GM18499 (cell line): ENCODE results near the gene GXYLT1.
A peak's percentile ranks its signal among the peaks of the same experiment; 100 is the strongest.
"Not testable (repeated sequence)": the region's sequence is repeated elsewhere in the genome, so short reads cannot be mapped to it uniquely, and the experiment has no call there.

Source experiments
- ATAC-seq: cut with Tn5 transposase; IDR thresholded peaks from one replicate; pipeline ENCODE4 v1.9.1; 2021; ENCODE audit warnings: moderate number of reproducible peaks; ENCODE audit not compliant: insufficient read depth, unreplicated experiment

GXYLT1 gene, protein sequence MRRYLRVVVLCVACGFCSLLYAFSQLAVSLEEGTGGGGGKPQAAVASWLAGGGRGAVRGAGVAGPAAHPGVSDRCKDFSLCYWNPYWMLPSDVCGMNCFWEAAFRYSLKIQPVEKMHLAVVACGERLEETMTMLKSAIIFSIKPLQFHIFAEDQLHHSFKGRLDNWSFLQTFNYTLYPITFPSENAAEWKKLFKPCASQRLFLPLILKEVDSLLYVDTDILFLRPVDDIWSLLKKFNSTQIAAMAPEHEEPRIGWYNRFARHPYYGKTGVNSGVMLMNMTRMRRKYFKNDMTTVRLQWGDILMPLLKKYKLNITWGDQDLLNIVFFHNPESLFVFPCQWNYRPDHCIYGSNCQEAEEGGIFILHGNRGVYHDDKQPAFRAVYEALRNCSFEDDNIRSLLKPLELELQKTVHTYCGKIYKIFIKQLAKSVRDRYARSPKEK

DNA sequence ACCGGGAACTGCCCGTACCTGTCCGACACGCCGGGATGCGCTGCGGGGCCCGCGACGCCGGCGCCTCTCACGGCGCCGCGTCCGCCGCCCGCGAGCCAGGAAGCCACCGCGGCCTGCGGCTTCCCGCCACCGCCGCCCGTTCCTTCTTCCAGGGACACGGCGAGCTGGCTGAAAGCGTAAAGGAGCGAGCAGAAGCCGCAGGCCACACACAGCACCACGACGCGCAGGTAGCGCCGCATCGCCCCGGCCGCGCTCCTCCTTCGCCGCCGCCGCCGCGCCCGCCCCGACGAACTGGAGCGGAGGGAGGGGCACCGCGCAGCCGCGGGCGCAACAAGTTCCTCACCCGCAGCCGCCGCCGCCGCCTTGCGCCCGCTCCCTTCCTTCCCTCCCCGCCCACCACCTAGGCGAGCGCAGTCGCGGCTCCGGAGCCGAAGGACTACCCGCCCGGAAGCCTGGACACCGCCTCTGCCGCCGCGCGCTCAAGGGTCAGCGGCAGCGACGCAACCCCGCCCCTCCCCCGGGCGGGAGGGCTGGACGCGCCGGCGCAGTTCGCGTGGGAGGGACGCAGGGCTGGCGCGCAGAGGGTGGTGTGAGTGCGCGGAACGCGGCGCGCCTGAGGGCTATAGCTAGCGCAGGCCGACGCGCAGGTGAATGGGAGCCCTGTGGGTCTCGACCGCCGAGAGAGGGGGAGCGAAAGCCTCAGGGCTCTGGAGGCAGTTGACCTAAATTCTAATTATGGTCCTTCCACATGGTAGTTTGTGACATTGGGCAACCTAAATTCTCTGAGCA is at the start of gene GXYLT1:
GXYLT1 (minus strand) TSS at position 467 of the 789 bp plus-strand sequence; CDS start at position 239, 228 bp downstream.
- ATAC-seq, result peak; percentile 71

DNA sequence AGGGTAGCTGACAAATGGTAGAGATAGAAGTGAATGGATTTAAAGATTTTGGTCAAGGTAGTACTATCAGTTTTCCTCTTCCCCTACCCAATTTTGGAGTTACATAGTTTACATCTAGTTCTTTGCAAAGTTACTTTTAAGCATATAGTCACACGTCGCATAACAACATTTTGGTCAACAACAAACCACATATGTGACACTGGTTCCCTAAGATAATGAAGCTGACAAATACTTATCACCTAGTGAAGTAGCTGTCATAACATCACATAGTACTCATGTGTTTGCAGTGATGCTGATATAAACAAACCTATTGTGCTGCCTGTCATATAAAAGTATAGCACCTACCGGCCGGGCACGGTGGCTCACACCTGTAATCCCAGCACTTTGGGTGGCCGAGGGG is 48.0 kb upstream of the GXYLT1 start:
- no peak for ATAC-seq

DNA sequence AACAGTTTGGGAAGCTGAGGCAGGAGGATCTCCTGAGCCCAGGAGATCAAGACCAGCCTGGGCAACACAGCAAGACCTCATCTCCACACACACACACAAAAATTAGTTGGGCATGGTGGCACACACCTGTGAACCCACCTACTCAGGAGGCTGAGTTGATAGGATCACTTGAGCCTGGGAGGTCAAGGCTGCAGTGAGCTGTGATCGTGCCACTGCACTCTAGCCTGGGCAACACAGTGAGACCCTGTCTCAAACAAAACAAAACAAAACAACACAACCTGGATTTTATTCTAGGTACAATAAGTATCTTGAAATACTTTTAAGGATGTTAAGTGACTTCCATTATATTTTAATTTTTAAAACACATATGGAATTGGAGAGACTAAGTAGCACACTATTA is 47.6 kb upstream of the GXYLT1 start:
- no peak for ATAC-seq

DNA sequence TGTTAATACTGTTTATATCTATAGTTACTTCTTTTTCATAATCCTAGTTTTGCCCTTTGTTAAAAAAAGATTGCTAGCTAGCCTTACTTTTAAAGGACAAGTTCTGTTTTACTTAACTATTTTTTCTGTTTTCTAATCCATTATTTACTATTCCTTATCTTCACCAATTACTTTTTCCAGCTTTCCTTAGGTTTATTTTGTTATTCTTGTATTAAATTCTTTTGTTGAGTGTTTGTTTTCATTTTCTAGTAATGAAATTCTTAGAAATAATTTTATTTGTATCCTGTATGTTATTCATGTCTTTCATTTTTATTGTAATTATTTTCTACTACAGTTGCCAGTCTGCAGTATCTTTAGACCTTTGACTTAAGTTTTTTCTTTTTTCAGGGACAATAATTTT is 45.7 kb upstream of the GXYLT1 start:
- no peak for ATAC-seq

DNA sequence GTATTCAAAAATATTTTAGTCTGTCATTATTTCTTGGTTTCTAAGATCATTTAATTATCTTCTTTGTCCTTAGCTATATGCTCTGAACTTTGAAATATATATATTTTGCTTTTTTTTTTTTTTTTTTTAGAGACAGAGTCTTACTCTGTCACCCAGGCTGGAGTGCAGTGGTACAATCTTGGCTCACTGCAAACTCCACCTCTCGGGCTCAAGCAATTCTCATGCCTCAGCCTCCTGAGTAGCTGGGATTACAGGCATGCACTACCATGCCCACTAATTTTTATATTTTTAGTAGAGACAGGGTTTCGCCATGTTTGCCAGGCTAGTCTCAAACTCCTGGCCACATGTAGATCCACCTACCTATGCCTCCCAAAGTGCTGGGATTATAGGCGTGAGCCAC is 43.6 kb upstream of the GXYLT1 start:
- not testable (repeated sequence) for ATAC-seq

DNA sequence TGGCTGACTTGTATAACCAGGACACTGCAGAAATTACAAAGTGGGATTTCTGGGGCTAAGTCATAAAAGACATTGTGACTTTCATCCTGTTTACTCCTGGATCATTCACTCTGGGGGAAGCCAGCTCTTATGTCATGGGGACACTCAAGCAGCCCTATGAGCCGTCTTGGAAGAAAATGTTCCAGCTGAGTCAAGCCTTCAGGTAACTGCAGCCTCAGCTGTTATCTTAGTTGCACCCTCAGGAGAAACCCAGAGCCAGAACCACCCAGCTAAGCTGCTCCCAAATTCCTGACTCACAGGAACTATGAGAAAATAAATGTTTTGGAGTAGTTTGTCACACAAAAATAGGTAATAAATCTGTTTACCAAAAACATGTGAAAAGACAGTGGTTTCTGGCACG is 43.1 kb upstream of the GXYLT1 start:
- no peak for ATAC-seq

DNA sequence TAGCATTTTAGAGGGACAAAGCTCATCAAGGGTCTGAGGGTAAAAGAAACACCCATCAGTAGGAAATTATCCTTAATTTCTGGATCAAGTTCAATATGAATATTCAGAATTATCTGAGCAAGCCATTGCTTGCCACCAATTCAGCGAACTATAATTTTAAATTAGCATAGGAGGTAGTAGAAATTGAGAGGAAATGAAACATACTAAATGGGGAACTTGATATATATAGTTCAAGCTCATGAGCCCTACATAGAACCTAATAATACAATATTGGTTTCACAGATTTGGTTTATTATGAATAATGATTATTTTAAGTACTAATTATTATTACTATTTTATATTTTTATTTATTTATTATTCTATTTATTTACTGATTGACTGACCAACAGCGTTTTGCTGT is 42.1 kb upstream of the GXYLT1 start:
- no peak for ATAC-seq

DNA sequence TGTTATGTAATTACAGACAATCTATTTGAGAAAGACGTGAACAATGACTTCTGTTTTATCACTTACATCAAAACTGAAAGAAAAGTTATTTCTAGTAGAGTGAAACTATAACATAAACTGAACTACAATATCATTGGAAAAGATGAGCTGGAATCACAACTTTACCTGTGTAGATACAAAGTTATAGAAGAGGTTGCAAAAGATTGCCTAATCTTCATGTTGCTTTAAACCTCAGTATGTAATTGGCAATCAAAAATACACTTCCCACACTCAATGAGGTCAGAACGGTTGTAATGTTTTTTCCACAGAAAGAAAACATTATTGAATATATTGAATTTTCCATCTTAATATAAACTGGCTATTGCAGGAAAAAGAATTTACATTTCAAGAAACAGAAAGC is 37.7 kb upstream of the GXYLT1 start:
- no peak for ATAC-seq

DNA sequence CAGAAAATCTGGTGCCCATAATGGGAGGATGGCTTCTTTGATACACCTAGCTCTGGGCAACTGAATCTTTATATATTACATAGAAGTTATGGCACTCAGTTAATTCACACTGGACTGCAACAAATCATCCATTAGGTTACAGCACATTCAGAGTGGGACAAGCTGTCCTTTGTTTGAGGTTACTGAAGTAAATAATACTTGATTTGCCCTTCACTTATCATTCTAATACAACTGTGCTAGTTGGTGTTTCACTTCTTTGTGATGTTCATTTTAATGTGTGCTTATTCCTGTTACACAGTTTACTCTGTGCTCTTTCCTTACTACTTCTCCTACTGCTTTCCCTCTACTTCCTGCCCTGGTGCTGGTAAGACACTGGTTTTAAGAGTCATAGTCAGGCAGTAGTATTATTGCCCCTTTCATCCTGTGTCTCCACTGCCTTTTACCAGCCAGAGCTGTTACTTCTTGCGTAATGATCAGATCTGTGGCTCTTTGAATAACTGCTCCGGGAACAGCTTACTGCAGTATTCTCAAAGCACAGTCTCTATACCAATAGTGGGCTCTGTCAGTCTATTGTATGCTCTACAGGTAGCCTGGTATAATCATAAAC is 36.4 kb upstream of the GXYLT1 start:
- no peak for ATAC-seq

DNA sequence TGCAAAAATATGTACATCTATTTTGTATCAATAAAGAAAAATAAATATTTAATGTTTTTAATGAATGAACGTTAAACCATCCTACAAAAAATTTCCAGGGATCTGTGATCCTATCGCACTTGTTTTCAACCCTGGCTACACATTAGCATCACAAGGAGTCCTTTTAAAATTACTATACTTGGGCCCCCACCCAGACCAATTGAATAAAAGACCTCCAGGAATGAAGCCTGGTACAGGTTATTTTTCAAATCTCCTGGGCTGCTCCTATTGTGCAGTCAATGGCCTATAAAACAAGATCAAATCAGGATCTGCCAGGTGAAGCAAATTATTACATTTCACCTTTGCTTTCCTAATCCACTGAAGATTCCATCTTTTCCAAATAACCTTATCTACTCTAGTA is 33.4 kb upstream of the GXYLT1 start:
- no peak for ATAC-seq

DNA sequence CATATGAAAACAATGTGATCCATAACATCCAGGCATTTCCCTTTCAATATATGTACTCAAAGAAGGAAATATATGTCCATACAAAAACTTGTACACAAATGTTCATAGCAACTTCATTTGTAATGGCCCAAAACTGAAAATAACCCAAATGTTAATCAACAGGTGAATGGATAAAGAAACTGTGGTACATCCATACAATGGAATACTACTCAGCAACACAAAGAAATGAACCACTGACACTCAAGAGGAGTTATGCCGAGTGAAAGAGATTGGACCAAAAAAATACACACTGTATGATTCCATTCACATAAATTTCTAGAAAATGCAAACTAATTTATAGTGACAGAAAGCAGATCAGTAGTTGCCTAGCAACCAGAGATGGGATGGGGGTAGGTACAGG is 30.3 kb upstream of the GXYLT1 start:
- ATAC-seq, result no peak

DNA sequence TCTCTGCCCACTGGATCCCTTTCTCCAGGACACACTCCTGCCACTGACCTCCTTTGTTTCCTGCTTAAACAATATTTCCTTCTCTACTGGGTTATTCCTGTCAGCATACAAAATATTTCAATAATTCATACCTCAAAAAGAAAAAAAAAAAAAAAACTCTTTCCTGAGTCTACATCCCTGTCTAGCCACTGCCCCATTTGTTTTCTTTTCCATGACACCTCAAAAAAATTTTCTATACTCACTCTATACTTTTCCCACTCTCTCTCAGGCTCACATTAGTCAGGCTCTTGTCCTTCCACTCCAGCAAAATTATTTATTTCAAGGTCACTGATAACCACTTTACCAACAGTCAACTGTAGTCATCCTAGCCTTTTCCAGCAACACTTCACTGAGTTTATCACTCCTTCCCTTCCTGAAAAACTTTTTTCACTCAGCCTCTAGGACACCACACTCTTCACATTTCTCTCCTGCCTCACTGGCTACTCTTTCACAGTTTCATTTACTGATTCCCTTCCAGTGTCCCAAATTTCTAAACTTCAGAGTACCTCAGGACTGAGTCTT is 29.4 kb upstream of the GXYLT1 start:
- no peak for ATAC-seq

DNA sequence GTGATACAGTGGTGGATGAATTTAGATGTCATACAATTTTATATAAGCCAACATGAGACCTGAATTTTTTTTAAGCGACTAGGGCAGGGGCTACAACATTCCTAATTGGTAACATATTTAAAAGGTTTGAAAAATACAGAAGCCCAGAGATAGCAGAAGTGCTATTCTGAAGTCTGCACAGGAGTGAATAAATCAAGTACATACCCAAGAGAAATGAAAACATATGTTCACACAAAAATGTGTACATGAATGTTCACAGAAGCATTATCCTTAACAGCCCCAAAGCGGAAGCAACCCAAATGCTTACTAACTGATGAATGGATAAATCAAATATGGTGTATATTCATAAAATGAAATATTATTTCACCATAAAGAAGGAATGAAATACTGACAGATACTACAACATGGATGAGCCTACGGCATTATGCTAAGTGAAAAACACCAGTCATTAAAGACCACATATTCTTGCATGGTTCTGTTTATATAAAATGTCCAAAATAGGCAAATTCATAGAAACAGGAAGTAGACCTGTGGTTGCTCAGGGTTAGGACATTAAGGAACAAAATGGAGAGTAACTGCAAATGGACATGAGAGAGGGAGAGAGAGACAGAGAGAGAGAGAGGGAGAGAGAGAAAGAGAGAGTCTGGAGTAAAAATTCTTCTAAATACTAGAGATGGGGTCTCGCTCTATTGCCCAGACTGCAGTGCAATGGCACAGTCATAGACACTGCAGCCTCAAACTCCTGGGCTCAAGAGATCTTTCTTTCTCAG is 28.0 kb upstream of the GXYLT1 start:
- no peak for ATAC-seq

DNA sequence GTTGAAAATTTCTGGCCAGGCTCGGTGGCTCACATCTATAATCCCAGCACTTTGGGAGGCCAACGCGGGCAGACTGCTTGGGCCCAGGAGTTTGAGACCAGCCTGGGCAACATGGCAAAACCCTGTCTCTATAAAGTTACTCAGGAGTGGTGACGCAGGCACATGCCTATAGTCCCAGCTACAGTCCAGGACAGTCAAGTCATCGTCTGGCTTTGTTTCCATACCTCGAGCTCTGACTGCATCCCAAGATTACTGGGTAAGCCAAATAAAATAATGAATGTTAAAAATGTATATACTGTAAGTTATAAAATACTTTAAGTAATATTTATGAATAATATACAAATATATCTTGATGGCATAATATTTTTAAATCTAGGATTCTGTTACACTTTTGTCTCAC is 23.0 kb upstream of the GXYLT1 start:
- no peak for ATAC-seq

DNA sequence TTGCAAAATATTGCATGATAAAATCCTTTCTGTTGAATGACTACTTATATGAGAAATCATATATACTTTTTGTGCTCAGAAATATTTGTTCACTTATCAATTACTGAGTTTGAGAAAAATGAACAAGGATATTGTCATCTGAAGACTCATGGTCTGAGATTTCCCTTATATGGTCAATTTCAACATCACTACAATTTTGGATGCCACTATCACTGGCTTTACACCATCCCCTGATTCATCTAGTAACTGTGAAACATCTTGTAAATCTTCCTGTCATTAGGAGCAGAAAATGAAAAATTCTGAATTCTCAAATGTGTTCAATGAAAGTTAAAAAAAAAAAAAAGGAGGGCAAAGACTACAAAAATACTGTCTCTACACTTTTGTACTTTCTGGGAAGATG is 21.8 kb upstream of the GXYLT1 start:
- ATAC-seq, result no peak

DNA sequence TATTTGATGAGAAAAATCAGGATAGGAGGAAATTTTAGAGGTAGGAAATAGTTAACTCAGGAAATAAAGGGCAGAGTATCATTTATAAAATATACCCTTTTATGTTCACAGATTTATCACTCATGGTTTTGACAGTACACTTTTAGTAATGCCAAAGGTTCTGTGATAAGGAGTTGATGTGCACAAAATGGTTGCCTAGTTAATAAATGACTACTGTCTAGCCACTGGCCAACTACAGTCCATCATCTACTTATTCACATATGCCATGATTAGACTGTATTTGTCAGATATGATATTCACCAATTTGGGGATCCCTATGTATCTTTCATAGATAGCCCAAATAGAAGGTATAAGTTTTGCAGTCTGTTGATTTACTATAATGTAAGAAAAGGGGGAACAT is 19.2 kb upstream of the GXYLT1 start:
- ATAC-seq, result no peak

DNA sequence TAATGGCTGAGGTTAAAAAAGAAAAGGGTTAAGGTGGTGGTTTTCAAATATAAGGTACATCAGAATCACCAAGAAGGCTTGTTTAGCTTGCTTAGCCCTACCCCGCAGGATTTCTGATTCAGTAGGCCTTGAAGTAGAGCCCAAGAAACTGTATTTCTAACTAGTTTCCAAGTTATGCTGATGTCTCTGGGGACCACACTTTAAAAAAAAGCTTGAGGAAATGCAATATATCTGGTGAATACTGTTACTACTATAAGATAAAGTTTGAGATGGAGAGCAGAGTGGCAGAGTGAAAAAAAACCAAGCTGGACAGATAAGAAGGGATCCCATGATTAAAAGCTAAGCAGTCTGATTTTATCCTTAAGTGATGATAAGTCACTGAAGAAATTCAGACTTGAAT is 18.3 kb upstream of the GXYLT1 start:
- no peak for ATAC-seq

DNA sequence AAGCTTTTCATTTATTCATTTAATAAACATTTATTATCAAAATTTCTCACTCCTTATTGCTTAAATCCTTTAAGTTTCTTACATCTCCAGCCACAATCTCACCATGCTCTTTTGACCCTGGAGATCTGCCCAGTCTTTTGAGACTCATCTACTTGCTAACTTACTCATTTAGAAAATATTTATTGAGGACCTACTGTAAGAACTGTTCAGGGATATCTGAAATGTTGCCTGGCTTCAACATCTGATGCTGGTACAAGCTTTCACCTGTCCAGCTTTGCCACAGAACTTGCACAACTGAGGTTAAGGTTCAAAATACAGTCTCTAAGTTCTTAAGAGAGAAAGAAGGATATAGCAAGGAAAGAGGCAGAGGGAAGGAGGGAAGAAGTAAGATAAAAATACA is 17.5 kb upstream of the GXYLT1 start:
- no peak for ATAC-seq

DNA sequence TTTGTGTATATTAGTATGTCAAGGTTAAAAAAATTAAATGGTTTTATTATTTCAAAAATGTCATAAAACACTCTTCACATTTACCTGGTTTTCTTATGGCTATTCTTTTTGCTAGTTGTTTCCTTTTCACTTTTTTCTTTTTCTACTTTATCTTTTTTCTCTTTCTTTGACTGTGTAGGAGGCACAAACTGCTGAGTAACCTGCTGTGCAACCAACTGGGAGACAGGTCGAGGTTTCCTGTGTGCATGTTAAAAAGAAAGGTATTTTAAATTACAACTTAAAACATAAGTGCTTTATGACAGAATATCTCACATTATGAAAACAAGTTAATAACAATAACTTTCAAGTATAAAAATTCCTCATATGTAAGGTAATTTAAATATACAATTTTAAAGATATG is 16.9 kb upstream of the GXYLT1 start:
- ATAC-seq, result no peak

DNA sequence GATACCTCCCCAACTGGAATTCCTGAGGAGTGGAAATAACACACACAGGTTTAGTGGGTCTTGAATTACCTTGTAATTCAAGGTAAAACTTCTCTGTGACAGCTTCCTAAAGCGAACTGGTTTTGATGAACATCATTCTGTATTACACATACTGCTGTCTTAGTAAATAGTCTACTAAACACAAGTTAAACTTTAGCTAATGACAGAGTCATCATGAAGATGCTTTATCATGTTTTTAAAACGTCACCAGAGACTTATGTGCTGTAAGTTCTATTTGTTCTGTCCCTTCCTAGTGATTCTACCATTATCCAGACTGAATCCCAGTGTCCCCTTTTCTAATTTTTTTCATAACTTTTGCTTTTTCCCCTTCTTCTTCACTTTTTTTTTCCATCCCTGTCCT is 11.6 kb upstream of the GXYLT1 start:
- ATAC-seq, result no peak
